Neural cell (in vitro differentiated cells): Measurements from ENCODE around the gene MAPT.

Source experiments
- EP300 ChIP-seq: fragments of 450-650 bp; conservative IDR thresholded peaks from 2 replicates; pipeline ENCODE4 v1.6.1; 2014; ENCODE audit warnings: antibody characterized with exemption, mild to moderate bottlenecking, moderate library complexity; ENCODE audit not compliant: poor library complexity, severe bottlenecking
- MXI1 ChIP-seq: fragments of 450-650 bp; conservative IDR thresholded peaks from 2 replicates; pipeline ENCODE4 v1.6.1; 2014; ENCODE audit warnings: antibody characterized with exemption, mild to moderate bottlenecking; ENCODE audit not compliant: poor library complexity, severe bottlenecking
- RAD21 ChIP-seq: fragments of 450-650 bp; conservative IDR thresholded peaks from 2 replicates; pipeline ENCODE4 v1.6.1; 2014; ENCODE audit warnings: antibody characterized with exemption, mild to moderate bottlenecking, moderate library complexity
- TF ChIP-seq, protein P1 (sequence below): fragments of 450-650 bp; IDR thresholded peaks from 2 replicates; pipeline ENCODE4 v1.5.1; 2014; ENCODE audit warnings: antibody characterized with exemption, mild to moderate bottlenecking, moderate library complexity; ENCODE audit not compliant: poor library complexity, severe bottlenecking

GRCh38 chr17:45925311-45925710 lies 31.0 kb downstream of the MAPT start:
- TF ChIP-seq RAD21 = no peak
- TF ChIP-seq, protein P1, sequence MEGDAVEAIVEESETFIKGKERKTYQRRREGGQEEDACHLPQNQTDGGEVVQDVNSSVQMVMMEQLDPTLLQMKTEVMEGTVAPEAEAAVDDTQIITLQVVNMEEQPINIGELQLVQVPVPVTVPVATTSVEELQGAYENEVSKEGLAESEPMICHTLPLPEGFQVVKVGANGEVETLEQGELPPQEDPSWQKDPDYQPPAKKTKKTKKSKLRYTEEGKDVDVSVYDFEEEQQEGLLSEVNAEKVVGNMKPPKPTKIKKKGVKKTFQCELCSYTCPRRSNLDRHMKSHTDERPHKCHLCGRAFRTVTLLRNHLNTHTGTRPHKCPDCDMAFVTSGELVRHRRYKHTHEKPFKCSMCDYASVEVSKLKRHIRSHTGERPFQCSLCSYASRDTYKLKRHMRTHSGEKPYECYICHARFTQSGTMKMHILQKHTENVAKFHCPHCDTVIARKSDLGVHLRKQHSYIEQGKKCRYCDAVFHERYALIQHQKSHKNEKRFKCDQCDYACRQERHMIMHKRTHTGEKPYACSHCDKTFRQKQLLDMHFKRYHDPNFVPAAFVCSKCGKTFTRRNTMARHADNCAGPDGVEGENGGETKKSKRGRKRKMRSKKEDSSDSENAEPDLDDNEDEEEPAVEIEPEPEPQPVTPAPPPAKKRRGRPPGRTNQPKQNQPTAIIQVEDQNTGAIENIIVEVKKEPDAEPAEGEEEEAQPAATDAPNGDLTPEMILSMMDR = no peak
- no peak for TF ChIP-seq MXI1
- TF ChIP-seq EP300 = no peak
